ENCODE results near the gene KAT14. TPM values are rescaled to one million over a fixed set of nuclear protein-coding genes. Genes with fewer than 3 reads are reported as not detected.
"Not testable (repeated sequence)": the region's sequence is repeated elsewhere in the genome, so short reads cannot be mapped to it uniquely, and the experiment has no call there.

The KAT14 gene
- total RNA-seq, 1 experiment from 2014 or later: 33.7 TPM

DNA sequence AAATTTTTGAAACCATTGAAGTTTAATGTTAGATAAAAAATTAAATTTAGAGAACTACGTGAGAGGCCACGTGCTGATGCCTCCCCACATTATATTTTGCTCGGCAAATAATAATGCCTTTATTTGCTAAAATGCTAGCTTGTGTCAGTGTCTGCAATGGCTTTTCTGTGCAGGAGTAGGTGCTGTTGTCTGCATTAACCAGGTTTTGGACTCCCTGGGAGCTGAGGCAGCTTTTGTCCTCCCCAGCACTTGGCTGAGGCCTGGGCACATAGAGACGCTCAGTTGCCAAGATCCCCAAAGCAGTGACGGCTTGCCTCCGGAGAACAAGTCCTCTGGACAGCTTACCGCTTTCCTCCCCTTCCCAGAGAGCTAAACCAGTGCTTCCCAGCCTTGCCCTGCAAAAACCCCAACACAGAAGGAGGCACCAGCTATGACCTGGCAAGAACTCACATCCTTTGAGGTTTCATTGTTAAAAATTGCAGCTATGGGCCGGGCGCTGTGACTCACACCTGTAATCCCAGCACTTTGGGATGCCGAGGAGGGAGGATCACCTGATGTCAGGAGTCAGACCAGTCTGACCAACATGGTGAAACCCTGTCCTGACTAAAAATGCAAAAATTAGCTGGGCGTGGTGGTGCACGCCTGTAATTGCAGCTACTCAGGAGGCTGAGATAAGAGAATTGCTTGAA is 59.9 kb downstream of the KAT14 start:
- DNase-seq (ENCODE audit: low spot score): no peak
- in situ Hi-C loops (cut with HindIII; ENCODE audit: low sequenced_read_pairs): no loop called here

DNA sequence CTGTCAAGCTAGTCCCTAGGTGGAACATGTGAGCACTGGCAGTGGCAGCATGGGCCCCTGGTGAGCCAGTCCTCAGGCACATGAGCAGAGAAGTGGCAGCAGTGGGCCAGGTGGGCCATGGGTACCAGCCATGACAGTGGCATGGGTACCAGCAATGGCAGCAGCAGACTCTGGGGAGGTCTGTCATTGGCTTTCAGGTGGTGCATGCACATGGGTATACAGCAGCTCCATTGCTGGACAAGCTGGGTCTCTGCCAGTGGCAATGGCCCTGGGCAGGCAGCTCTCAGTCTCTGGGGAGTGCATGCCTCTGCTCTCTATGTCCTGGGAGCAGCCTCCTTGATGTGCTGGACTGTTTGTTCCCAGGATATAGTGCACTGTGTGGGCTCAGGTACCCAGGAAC is 65.3 kb downstream of the KAT14 start:
- in situ Hi-C loops (cut with HindIII; ENCODE audit: low sequenced_read_pairs): no loop called here
- no peak for DNase-seq (ENCODE audit: low spot score)

DNA sequence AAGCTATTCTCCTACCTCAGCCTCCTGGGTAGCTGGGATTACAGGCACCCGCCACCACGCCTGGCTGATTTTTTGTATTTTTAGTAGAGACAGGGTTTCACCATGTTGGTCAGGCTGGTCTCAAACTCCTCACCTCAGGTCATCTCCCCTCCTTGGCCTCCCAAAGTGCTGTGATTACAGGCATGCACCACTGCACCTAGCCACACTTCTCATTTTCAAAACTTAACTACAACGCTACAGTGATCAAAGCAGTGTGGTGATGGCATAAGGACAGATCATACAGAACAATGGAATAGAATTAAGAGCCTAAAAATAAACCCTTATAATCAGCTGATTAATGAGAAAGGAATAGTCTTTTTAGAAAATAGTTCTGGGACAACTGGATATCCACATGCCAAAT is 66.0 kb downstream of the KAT14 start:
- in situ Hi-C loops (cut with HindIII; ENCODE audit: low sequenced_read_pairs); DNase-seq (ENCODE audit: low spot score): not testable (repeated sequence)

DNA sequence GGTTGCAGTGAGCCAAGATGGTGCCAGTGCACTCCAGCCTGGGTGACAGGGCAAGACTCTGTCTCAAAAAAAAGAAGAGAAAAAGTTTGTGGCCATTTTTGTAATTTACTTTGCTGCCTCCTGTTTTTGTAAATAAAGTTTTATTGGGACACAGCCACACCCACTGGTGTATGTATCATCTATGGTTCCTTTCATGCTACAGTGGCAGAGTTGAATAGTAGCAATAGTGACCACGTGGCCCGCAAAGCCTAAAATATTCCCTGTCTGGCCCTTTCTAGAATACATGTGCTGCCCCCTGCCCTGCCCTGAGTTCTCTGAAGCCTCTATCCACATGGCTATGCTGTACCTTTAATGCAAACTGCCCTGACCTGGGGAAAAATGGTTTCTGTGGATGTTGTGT is 75.3 kb downstream of the KAT14 start:
- in situ Hi-C loops (cut with HindIII; ENCODE audit: low sequenced_read_pairs): no loop called here
- DNase-seq (ENCODE audit: low spot score): no peak

DNA sequence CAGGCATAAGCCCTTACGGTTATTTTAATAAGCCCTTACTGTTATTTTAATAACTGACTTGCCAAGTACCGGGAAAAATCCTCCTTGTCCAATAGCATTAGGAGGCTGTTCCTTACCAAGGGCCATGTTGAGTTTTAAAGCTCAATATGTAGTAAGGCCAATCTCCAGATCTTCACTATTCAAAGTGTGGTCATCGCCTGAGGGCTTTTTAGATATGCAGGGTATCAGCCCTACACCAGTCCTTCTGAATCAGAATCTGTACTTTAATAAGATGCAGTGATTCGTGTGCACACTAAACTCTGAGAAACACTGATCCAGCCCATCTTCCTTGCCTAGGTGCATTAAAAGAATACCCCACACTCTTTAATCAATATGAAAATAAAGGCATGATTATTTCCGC is 77.9 kb downstream of the KAT14 start:
- in situ Hi-C loops (cut with HindIII; ENCODE audit: low sequenced_read_pairs): no loop called here

DNA sequence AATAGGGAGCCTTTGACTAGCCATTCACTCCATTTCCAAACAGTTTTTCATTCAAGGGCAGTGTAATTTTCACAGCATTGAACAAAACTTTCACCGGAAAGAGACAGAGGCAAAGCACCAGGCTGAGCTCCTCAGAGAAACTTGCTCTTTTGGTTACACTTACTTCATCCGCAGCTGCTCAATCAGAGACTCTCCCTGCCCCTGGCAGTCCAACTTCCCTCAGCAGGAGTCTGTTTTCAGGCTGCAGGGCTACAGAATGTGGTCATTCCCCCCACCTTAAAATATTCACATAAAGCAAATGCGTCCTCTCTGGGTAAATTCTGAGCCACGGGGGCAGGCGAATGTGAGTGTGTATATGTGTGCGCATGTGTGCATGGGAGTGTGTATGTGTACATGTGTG is 80.6 kb downstream of the KAT14 start:
- in situ Hi-C loops (cut with HindIII; ENCODE audit: low sequenced_read_pairs): no loop called here
- DNase-seq (ENCODE audit: low spot score): no peak

More for the DNA sequence above, 77.9 kb downstream of the KAT14 start:
- DNase-seq (ENCODE audit: low spot score): no peak

DNA sequence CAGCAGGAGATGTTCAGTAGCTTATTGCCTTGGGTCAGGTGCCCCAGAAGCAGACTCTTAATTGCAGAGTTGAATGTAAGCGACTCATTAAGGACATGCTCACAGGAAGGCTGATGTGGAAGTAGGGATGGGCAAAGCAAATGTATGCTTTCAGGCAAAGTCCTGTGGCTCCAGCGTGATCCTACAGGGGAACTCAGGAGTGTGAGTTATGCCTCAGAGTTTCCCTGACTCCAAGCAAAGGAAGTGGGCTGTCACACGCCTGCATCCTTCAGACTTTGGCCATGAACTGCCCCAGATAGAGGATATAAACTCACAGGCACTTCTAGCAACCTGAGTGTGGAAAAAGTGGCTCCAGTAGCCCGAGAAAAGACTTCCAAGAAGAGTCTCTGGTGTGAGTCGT is 85.7 kb downstream of the KAT14 start:
- DNase-seq (ENCODE audit: low spot score): no peak
- in situ Hi-C loops (cut with HindIII; ENCODE audit: low sequenced_read_pairs): no loop called here

DNA sequence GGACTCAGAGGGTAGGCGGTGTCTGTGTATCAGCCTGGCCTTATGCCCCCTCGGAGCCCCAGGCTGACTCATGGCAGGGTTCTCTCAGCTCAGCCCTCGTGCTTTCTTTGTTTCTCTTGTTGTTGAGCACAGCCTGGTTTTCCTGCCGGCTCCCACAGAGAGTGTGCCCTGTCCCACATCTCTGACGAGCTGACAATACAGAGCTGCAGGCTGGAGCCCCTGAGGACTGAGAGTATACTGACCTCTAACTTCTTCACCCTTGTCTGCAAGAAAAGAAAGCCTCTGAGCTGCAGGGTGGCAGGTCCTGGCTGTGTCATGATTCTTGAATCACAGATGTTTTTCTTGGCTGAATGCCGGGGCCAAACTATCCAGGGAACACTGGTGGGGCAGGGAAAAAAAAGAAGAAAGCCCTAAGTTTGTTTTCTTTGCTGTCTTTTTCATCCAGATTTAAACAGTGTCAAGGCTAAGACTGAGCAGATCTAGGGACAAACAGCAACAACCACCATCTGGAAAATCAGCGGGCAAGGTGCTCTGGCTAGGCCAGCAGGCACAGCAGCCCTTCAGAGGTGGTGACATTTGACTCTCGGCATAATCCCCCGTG is 87.4 kb downstream of the KAT14 start:
- no peak for DNase-seq (ENCODE audit: low spot score)
- in situ Hi-C loops (cut with HindIII; ENCODE audit: low sequenced_read_pairs): no loop called here

DNA sequence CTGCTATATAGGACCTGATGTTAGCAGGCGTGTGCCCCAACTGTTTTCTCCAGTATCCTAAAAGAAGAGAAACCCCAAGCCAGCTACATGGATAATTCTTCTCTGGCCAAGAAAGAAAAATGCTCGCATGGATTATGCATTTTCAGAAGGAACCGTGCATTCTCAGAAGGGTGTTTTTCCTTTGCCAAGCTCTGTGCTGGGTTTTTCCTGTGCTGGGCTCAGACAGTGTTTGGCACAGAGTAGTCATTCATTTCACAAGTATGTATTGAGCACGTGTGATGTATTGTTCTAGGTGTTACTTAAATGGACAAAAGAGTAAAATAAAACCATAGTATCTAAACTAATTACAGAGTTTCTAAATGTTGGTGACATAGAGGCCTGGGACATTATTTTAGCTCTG is 88.0 kb downstream of the KAT14 start:
- in situ Hi-C loops (cut with HindIII; ENCODE audit: low sequenced_read_pairs): no loop called here
- no peak for DNase-seq (ENCODE audit: low spot score)

DNA sequence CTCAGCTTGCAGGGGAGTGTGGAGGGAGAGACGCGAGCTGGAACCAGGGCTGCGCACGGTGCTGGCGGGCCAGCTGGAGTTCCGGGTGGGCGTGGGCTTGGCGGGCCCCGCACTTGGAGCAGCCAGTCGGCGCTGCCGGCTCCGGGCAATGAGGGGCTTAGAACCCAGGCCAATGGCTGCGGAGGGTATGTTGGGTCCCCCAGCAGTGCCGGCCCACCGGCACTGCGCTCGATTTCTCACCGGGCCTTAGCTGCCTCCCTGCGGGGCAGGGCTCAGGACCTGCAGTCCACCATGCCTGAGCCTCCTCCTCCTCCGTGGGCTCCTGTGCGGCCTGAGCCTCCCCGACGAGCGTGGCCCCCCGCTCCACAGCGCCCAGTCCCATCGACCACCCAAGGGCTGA is 89.1 kb downstream of the KAT14 start:
- DNase-seq (ENCODE audit: low spot score); in situ Hi-C loops (cut with HindIII; ENCODE audit: low sequenced_read_pairs): not testable (repeated sequence)

DNA sequence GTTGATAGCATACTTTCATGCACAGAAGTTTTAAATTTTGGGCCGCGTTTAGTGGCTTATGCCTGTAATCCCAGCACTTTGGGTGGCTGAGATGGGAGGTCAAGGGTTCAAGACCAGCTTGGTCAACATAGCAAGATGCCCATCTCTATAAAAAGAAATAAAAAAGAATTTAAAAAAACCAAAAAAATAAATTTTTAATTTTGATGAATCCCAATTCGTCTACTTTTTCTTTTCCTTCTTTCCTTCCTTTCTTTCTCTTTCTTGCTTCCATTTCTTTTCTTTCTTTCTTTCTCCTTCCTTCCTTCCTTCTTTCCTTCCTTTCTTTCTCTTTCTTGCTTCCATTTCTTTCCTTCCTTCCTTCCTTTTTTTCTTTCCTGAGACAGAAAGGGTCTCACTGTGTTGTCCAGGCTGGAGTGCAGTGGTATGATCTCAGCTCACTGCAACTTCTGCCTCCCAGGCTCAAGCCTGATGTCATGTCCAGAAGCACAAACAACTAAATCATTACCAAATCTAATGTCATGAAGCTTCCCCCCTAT is 95.8 kb downstream of the KAT14 start:
- no peak for DNase-seq (ENCODE audit: low spot score)
- in situ Hi-C loops (cut with HindIII; ENCODE audit: low sequenced_read_pairs): no loop called here

Other genes starting within 250 kb of the KAT14 start
- gene SNX5, start 169.1 kb upstream of the KAT14 start, total RNA-seq (2014; rRNA removed; shearing (Covaris generic)): 150 and 169 TPM in 2 replicates
- gene MGME1, start 168.8 kb upstream of the KAT14 start, total RNA-seq (2014; rRNA removed; shearing (Covaris generic)): 20.9 and 34.5 TPM in 2 replicates
- gene OVOL2, start 79.9 kb upstream of the KAT14 start, total RNA-seq (2014; rRNA removed; shearing (Covaris generic)): not detected in 2 replicates
- gene PET117, start within 50 bp of the KAT14 start, total RNA-seq (2014; rRNA removed; shearing (Covaris generic)): 18.2 and 35.4 TPM in 2 replicates
- gene ZNF133, start 150.7 kb downstream of the KAT14 start, total RNA-seq (2014; rRNA removed; shearing (Covaris generic)): 23.2 and 32.2 TPM in 2 replicates